GM23248 (cell line): ENCODE measurements around the gene PRSS2.

Experiments
- EZH2 ChIP-seq: fragments of 200-600 bp; sonication (generic); IDR thresholded peaks from 2 replicates; pipeline ENCODE4 v1.6.1; 2018; ENCODE audit warnings: antibody characterized with exemption, mild to moderate bottlenecking; ENCODE audit not compliant: insufficient read depth, poor library complexity, severe bottlenecking
- EZH2phosphoT487 ChIP-seq: fragments of 200-600 bp; sonication (generic); IDR thresholded peaks from 2 replicates; pipeline ENCODE4 v1.6.1; 2018; ENCODE audit warnings: antibody characterized with exemption, moderate library complexity, mild to moderate bottlenecking, low read depth; ENCODE audit not compliant: insufficient read depth

GRCh38 chr7:142752376-142753225 lies 18.2 kb upstream of the PRSS2 start:
- no peak for TF ChIP-seq EZH2phosphoT487
- TF ChIP-seq EZH2 = no peak
